Measurements from ENCODE around the gene ABT1.

DNA sequence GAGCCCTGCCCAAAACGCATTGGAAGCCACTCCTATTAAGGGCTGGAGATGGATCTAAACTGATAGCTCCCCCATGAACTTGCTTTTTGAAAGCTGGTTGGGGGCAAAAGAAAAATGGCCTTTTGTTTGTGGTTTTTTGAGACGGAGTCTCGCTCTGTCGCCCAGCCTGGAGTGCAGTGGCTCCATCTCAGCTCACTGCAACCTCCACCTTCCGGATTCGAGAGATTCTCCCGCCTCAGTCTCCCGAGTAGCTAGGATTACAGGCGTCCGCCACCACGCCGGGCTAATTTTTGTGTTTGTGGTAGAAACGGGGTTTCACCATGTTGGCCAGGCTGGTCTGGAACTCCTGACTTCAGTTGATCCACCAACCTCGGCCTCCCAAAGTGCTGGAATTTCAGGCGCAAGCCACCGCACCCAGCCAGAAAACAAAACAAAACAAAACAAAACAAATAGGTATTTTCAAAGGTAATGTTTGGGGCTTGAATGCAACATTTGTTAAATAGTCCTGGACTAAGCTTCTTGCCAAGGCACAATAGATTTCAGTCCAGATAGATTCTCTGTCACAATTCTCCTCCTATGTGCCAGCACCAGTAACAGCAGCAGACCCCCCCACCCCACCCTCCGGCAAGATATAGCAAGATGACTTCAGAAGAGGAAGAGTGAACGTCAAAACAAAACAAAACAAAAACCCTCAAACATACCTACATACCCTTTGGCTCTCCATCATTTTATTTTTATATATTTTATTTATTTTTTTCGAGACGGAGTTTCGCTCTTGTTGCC, 26.5 kb upstream of the ABT1 start:
- TF ChIP-seq POLR2A (IDR thresholded peaks at IDR 0.05; ENCODE audit: low read length) (no peak), GATA1 (IDR thresholded peaks at IDR 0.05; ENCODE audit: low read depth, low read length) (no peak)

Measured in erythroblast (primary cell).